NCI-H1105 (cell line): ENCODE results near the gene KCNIP1.
A peak's percentile ranks its signal among the peaks of the same experiment; 100 is the strongest.

ENCODE experiments used
- DNase-seq: peaks from one replicate; lab custom pipeline; 2025; lab: John Stamatoyannopoulos, UW

The KCNIP1 gene

GRCh38 chr5:170597109-170597751 is 93.4 kb downstream of the KCNIP1 start:
- no peak for DNase-seq

- DNase-seq = no peak
Measured at GRCh38 chr5:170597872-170598271, 94.1 kb downstream of the KCNIP1 start.

- DNase-seq = no peak
Measured at GRCh38 chr5:170599756-170600155, 95.9 kb downstream of the KCNIP1 start.

GRCh38 chr5:170601619-170602018 is 97.8 kb downstream of the KCNIP1 start:
- no peak for DNase-seq

- DNase-seq = no peak
Measured at GRCh38 chr5:170603109-170603508, 99.3 kb downstream of the KCNIP1 start.

GRCh38 chr5:170603578-170604565 is 100.1 kb downstream of the KCNIP1 start:
- DNase-seq = peak; percentile 32

- DNase-seq = no peak
Measured at GRCh38 chr5:170606941-170607340, 103.1 kb downstream of the KCNIP1 start.

GRCh38 chr5:170611449-170612090 is 107.8 kb downstream of the KCNIP1 start:
- no peak for DNase-seq

- no peak for DNase-seq
Measured at GRCh38 chr5:170612256-170612678, 108.4 kb downstream of the KCNIP1 start.

GRCh38 chr5:170614065-170614490 is 110.3 kb downstream of the KCNIP1 start:
- no peak for DNase-seq

- no peak for DNase-seq
Measured at GRCh38 chr5:170614720-170615119, 110.9 kb downstream of the KCNIP1 start.

- DNase-seq = peak; percentile 15
Measured at GRCh38 chr5:170617533-170618490, 114.0 kb downstream of the KCNIP1 start.

GRCh38 chr5:170619869-170620268 is 116.0 kb downstream of the KCNIP1 start:
- no peak for DNase-seq

GRCh38 chr5:170622933-170623332 is 119.1 kb downstream of the KCNIP1 start:
- DNase-seq = no peak

GRCh38 chr5:170623576-170624181 is 119.9 kb downstream of the KCNIP1 start:
- no peak for DNase-seq

- DNase-seq = no peak
Measured at GRCh38 chr5:170625221-170626165, 121.7 kb downstream of the KCNIP1 start.

GRCh38 chr5:170626507-170627150 is 122.8 kb downstream of the KCNIP1 start:
- no peak for DNase-seq

GRCh38 chr5:170627271-170627670 is 123.5 kb downstream of the KCNIP1 start:
- DNase-seq = no peak

GRCh38 chr5:170628028-170628427 is 124.2 kb downstream of the KCNIP1 start:
- DNase-seq = no peak
